ENCODE results near the gene GRIN2A. TPM values are rescaled to one million over a fixed set of nuclear protein-coding genes. Genes with fewer than 3 reads are reported as not detected.

Gene GRIN2A
- total RNA-seq, 1 donor from 2014 or later: 0.74 TPM

- no peak for DNase-seq (ENCODE audit: low spot score)
Measured at GRCh38 chr16:10036956-10037355, 145.3 kb downstream of the GRIN2A start.

GRCh38 chr16:10033556-10033955 lies 148.7 kb downstream of the GRIN2A start:
- DNase-seq (ENCODE audit: low spot score): no peak

- DNase-seq (ENCODE audit: low spot score): no peak
Measured at GRCh38 chr16:10031955-10032354, 150.3 kb downstream of the GRIN2A start.

- no peak for DNase-seq (ENCODE audit: low spot score)
Measured at GRCh38 chr16:10031473-10031872, 150.8 kb downstream of the GRIN2A start.

DNA sequence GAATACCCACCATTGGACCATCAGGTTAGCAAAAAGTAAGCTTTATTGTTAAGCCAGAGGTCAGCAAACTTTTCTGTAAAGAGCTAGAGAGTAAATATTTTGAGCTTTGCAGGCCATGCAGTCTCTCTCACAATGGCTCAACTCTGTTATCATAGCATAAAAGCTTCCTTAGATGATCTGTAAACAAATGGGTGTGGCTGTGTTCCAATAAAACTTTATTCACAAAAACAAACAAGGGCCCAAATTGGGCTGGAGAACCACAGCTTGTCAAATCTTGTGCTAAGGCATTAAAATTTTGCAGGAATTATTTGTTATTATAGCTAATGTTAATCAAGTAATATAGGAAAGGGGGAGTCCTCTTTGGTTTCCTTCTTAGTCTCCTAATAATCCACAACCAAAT lies 153.6 kb downstream of the GRIN2A start:
- no peak for DNase-seq (ENCODE audit: low spot score)

DNA sequence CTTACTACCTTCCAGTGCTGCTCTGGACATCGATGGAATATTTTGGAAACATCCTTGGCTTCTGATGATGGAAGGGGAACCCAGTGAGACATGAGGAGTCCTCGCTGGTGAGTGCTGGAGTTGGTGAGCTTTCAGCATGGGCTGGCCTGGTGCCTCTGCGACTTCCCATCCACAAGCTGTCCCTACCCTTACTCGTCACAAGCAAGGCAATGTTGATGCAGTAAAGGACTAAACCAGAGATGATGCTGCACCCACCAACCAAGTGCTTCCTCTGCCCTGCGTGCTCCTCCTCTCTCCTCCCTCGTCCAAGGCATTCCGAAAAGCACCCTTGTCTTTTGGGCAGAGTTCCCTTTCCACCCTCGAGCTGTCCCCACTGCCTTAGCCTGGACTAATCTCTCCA lies 154.7 kb downstream of the GRIN2A start:
- DNase-seq (ENCODE audit: low spot score): no peak

GRCh38 chr16:10026593-10026992 lies 155.6 kb downstream of the GRIN2A start:
- DNase-seq (ENCODE audit: low spot score): no peak

DNA sequence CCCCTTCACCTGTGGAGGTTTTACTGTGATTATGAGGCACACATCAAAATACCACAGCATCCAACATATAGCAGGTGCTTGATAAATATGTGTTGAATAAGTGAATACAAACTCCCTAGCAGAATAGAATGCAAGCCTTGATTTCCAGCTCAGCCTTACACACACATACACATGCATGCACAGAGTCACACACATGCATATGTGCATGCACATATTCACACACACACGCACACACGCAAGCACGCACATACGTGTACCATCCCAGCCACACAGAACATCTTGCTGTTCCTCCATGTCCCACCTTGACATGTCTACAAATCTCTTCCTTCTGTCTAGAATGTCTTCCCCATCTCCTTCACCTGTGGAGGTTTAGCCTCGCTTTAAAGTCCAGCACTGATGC lies 160.1 kb downstream of the GRIN2A start:
- DNase-seq (ENCODE audit: low spot score): no peak

DNA sequence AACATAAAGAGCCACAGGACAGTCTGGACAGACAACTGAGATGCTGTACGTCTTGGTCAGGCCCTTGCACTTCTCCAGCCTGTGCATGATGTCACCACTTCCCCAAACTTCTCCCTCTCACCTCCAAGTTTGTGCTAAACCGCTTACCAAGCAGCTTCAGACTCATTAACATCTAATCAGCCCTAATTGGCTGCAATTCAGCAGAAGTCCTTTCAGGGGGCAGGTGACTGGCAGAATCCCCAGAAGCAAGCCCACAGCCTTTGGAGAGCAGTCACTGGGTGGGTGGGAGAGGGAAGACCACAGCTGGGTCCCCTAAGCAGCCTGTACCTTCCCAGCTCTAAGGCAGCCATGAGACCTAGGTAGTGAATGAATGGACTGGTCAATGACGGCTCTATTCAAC lies 161.4 kb downstream of the GRIN2A start:
- DNase-seq (ENCODE audit: low spot score): no peak

DNA sequence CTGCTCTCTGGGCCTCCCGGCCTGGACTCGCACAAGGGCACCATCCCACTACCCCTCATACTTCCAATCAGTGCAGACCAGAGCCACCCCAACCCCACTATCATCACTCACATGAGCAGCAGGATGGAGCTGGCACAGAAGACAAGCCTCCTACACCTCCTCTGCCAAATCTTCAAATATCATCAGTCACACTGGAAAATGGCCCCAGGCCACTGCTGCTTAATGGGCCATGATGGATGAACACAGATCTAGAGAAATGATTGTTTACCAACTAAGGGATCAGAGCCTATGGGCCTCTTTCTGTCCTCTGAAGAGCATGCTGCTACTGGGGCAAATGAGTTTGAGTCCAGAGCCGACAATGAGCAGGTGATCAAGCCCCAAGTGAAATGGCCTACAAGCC lies 165.5 kb downstream of the GRIN2A start:
- no peak for DNase-seq (ENCODE audit: low spot score)

- DNase-seq (ENCODE audit: low spot score): no peak
Measured at GRCh38 chr16:10015397-10015796, 166.8 kb downstream of the GRIN2A start.

GRCh38 chr16:10013774-10014173 lies 168.5 kb downstream of the GRIN2A start:
- DNase-seq (ENCODE audit: low spot score): no peak

GRCh38 chr16:10013364-10013763 lies 168.9 kb downstream of the GRIN2A start:
- DNase-seq (ENCODE audit: low spot score): no peak

DNA sequence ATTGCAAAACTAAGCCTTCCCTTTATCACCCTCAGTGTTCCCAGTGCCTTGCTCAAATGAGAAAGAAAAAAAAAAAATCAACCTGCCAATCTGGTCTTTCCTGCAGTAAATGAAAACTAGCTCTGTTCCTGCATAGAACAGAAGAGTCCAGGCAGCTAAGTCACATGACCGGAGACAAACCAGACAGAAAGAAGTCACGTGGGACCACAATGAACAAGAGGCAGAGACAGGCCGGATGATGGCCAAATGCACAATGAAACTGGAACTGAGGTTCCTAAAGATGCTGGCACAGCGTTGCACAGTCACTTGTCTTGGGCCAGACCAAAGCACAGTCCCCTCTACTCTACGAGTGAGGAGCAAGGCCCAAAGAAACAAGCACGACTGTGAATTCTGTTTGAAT lies 172.5 kb downstream of the GRIN2A start:
- no peak for DNase-seq (ENCODE audit: low spot score)

DNA sequence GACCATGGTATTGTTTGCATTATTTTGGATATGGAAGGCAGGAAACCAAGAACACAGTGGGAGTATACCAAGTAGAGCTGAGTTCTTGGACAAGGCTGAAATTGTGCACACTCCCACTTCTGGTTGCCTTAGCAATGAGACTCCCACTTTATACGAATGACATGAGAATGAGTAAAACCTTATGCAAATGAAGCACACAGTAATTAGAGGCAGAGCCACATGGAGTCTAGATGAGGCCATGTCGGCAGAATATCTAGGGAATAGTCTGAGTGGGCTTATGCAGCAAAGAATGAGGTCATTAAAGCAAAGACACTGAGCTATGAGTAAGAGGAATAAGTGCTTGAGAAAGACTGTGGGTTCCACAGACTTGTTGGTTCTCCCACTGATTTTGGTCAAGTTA lies 178.7 kb downstream of the GRIN2A start:
- no peak for DNase-seq (ENCODE audit: low spot score)

GRCh38 chr16:10001258-10001775 lies 180.9 kb downstream of the GRIN2A start:
- no peak for DNase-seq (ENCODE audit: low spot score)

DNA sequence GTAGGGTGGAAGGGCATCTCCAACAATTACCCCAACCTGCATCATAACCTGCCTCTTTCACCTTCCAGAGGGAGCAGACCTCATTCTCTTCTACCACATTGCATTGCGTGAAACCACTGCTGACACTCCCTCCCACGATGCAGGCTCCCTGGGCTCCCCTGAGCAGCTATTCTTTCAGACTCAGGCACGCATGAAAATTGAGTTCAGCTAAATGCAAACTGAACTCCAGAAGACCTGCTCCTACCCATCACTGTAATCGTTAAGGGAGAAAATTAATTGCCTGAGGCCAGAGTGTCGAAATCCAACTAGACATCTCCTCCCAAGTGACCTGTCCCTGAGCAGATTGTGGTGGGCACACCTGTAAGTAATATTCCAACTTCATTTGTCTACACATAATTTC lies 186.0 kb downstream of the GRIN2A start:
- no peak for DNase-seq (ENCODE audit: low spot score)

DNA sequence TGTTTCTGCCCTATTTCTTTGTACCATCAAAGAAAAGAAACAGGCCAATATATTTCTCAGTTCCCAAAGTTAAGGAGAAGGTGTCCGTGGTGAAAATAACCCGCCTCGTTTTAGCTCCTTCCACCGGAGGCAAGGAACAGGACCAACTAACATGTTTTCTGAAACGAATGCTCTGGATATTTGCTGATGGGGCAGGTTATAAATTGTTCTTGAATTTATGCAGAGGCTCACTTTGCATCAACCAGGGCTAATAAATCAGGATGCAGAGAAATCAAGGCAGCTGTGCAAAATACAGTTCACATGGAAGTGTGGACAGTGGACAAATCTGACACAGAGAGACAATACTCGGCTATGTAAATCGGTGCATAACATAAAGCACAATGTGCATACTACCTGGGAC lies 189.8 kb downstream of the GRIN2A start:
- DNase-seq (ENCODE audit: low spot score): no peak

- DNase-seq (ENCODE audit: low spot score): no peak
Measured at GRCh38 chr16:9980981-9981380, 201.2 kb downstream of the GRIN2A start.

DNA sequence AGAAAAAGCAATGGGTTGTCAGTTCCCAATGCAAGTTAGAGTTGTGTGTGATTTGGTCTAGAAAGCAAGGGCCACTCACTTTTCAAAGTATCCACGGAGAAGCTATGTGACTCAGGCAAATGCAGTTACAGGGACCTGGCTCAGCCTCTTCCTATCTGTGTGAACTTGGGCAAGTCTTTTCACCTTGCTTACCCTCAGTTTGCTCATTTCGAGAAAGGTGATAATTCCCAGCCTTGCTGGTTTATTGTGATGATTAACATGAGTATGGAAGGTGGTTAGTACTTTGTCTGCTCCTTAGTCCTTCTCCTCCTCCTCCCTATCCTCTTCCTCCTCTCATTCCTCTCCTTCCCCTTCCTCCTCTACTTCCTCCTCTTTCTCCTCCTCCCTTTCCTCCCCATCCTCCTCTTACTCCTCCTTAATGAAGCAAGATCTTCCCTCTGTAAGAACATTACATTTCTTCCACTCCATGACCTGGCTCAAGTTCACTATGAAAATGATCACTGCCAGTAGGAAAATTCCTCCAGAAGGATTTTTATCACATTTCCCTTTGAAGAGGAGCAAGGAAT lies 204.0 kb downstream of the GRIN2A start:
- DNase-seq (ENCODE audit: low spot score): no peak

GRCh38 chr16:9977333-9977897 lies 204.8 kb downstream of the GRIN2A start:
- no peak for DNase-seq (ENCODE audit: low spot score)

- no peak for DNase-seq (ENCODE audit: low spot score)
Measured at GRCh38 chr16:9976601-9977000, 205.6 kb downstream of the GRIN2A start.

DNA sequence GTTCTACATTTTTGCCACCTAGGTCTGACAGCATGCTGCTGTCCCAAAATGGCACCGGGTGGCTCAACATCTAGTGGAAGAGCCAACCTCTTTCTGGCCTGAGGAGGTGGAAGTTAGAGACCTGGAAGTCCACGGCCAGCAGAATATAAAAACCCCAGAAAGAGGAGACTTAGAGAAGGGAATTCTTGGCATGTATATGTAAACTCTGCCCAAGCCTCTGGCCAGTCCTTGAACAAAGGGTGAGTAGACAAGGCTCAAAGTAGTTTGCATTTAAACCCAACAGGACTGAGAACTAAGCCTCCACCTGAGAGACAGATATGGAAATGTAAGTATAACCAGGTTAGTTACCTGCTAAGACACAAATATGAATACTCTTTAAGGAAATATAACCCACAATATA lies 210.3 kb downstream of the GRIN2A start:
- no peak for DNase-seq (ENCODE audit: low spot score)
